ENCODE data around the gene GJA5. TPM values are rescaled to one million over a fixed set of nuclear protein-coding genes. Genes with fewer than 3 reads are reported as not detected.

Gene GJA5
- total RNA-seq, 1 experiment from 2014 or later = 0.39 TPM

GRCh38 chr1:147750618-147751217 is 9.7 kb downstream of the GJA5 start:
- Histone ChIP-seq H3K9me3 (ENCODE audit: control insufficient read depth, low read depth, low read length) (no peaks in the 10 kb centered on the region), H3K4ac (ENCODE audit: low read depth, low read length) (no peak overlapping the region), H3K4me2 (ENCODE audit: insufficient read depth, insufficient read length, low read length) (no peak overlapping the region), H3K79me2 (ENCODE audit: insufficient read depth, low read length) (no peaks in the 10 kb centered on the region), H2BK20ac (ENCODE audit: low read depth, low read length, poor library complexity, severe bottlenecking) (no peak overlapping the region), H3K9ac (ENCODE audit: extremely low read depth, insufficient read length, low read length) (no peak overlapping the region), H2BK12ac (ENCODE audit: insufficient read length, low read depth, low read length) (no peak overlapping the region), H3K23me2 (ENCODE audit: insufficient read length, low read depth, low read length, poor library complexity, severe bottlenecking) (no peaks in the 10 kb centered on the region), H3K4me1 (ENCODE audit: insufficient read depth, low read length) (no peaks in the 10 kb centered on the region), H3T11ph (ENCODE audit: low read length) (no peak overlapping the region), H3K56ac (ENCODE audit: insufficient read length, low read depth, low read length) (no peak overlapping the region), H3K14ac (ENCODE audit: insufficient read depth, low read length) (no peak overlapping the region), H4K91ac (ENCODE audit: insufficient read length, low read depth, low read length) (no peak overlapping the region), H3K27me3 (ENCODE audit: insufficient read depth, low read length) (no peaks in the 10 kb centered on the region), H4K8ac (replicated peaks; ENCODE audit: insufficient read length, low read depth, low read length) (peak overlapping the region; percentile 18), H3K23ac (ENCODE audit: insufficient read length, low read depth, low read length) (no peak overlapping the region), H4K20me1 (ENCODE audit: control insufficient read depth, insufficient read depth, insufficient read length) (no peaks in the 10 kb centered on the region), H2BK5ac (ENCODE audit: insufficient read length, low read length) (no peak overlapping the region), H2AFZ (ENCODE audit: low read length) (no peak overlapping the region), H2BK120ac (ENCODE audit: low read depth, low read length, poor library complexity, severe bottlenecking) (no peak overlapping the region), H3K18ac (ENCODE audit: insufficient read length, low read depth, low read length) (no peak overlapping the region), H3K79me1 (ENCODE audit: insufficient read depth, low read depth, low read length, poor library complexity, severe bottlenecking) (no peaks in the 10 kb centered on the region), H2BK15ac (ENCODE audit: low read depth, low read length) (no peak overlapping the region), H4K5ac (ENCODE audit: insufficient read length, low read depth, low read length) (no peak overlapping the region), H3K27ac (ENCODE audit: insufficient read length, low read depth, low read length) (no peak overlapping the region), H2AK5ac (ENCODE audit: insufficient read length, low read length) (no peak overlapping the region)
- H3K27me3 Mint-ChIP-seq (ENCODE audit: low read depth) = peaks cover 1% of the 10 kb centered on the region
- no peak for TF ChIP-seq CTCF (conservative IDR thresholded peaks at IDR 0.05)
- H3K9me3 Mint-ChIP-seq = no peaks in the 10 kb centered on the region
- H3K36me3 Mint-ChIP-seq (ENCODE audit: insufficient read depth in 1 of 3, low read depth in 3 of 3) = no peaks in the 10 kb centered on the region
- H3K27ac Mint-ChIP-seq = no peak overlapping the region; a peak in 2 of 7 replicates
- H3K4me1 Mint-ChIP-seq = peaks cover 6 to 7% of the 10 kb centered on the region in 2 experiments
- WGBS (ENCODE audit: extremely low coverage, insufficient read length, low lambda C conversion rate) = no CpG with 5 or more reads among the region's 7 CpGs
- H3K4me3 Mint-ChIP-seq = no peak overlapping the region
- no peak for DNase-seq
